A673 (cell line): ENCODE measurements around the gene PIP4K2A. TPM values are rescaled to one million over a fixed set of nuclear protein-coding genes. Genes with fewer than 3 reads are reported as not detected.

Experiments
- BruUV-seq: library from RNA; stranded (reverse); fragments of 400-500 nt; replicated peaks from 2 replicates; lab custom pipeline; 2021; lab: Mats Ljungman, UMichigan
- CTCF ChIA-PET: fragments of 300-600 bp; sonication (Branson Sonifier 250); formaldehyde crosslinking; loops from one replicate; lab custom pipeline; 2022; ENCODE audit warnings: antibody characterized with exemption; lab: Charles Lee
- POLR2A ChIA-PET: fragments of 300-600 bp; sonication (Branson Sonifier 250); formaldehyde crosslinking; loops from one replicate; lab custom pipeline; 2022; ENCODE audit warnings: antibody characterized with exemption; ENCODE audit not compliant: low non-redundant PET; lab: Charles Lee
- DNase-seq: peaks from one replicate; pipeline ENCODE4 v3.0.0-alpha.2; 2015; ENCODE audit warnings: low spot score
- H3K27ac ChIP-seq: fragments of 200-600 bp; sonication (generic); 2 replicates; pipeline ENCODE4 v1.5.1; 2016; ENCODE audit warnings: mixed run types, low read depth, mild to moderate bottlenecking, mixed read lengths, antibody characterized with exemption, low read length; ENCODE audit not compliant: poor library complexity, severe bottlenecking
- H3K27me3 ChIP-seq: fragments of 200-600 bp; sonication (generic); replicated peaks from 2 replicates; pipeline ENCODE4 v1.6.1; 2017; ENCODE audit warnings: mixed run types, low read depth, mild to moderate bottlenecking, mixed read lengths, antibody characterized with exemption, low read length; ENCODE audit not compliant: insufficient read depth, poor library complexity
- H3K36me3 ChIP-seq: fragments of 200-600 bp; sonication (generic); 2 replicates; pipeline ENCODE4 v1.6.1; 2016; ENCODE audit warnings: mixed run types, mild to moderate bottlenecking, mixed read lengths, antibody characterized with exemption, low read length; ENCODE audit not compliant: insufficient read depth, poor library complexity, severe bottlenecking
- H3K4me1 ChIP-seq: fragments of 200-600 bp; sonication (generic); 2 replicates; pipeline ENCODE4 v1.6.1; 2017; ENCODE audit warnings: mixed run types, mild to moderate bottlenecking, mixed read lengths, antibody characterized with exemption, low read length; ENCODE audit not compliant: insufficient read depth, poor library complexity, severe bottlenecking
- H3K4me3 ChIP-seq: fragments of 200-600 bp; sonication (generic); 2 replicates; pipeline ENCODE4 v1.5.1; 2016; ENCODE audit warnings: low read depth, mixed run types, mild to moderate bottlenecking, mixed read lengths, low read length; ENCODE audit not compliant: poor library complexity, severe bottlenecking
- H3K9me3 ChIP-seq: fragments of 200-600 bp; sonication (generic); 2 replicates; pipeline ENCODE4 v1.6.1; 2016; ENCODE audit warnings: mixed run types, low read depth, mild to moderate bottlenecking, mixed read lengths, antibody characterized with exemption, low read length; ENCODE audit not compliant: poor library complexity, severe bottlenecking
- CTCF ChIP-seq: fragments of 300-800, 200-600 bp; sonication (generic); conservative IDR thresholded peaks from 2 replicates; pipeline ENCODE4 v1.5.1; 2017; ENCODE audit warnings: low read depth, mild to moderate bottlenecking, antibody characterized with exemption, low read length, moderate library complexity, mixed read lengths
- EZH2 ChIP-seq: fragments of 200-600 bp; sonication (generic); IDR thresholded peaks from 2 replicates; pipeline ENCODE4 v1.6.1; 2017; ENCODE audit warnings: borderline replicate concordance, low read depth, mild to moderate bottlenecking, mixed read lengths, antibody characterized with exemption, low read length; ENCODE audit not compliant: poor library complexity, severe bottlenecking
- intact Hi-C: fragments of 100-400 bp; cut with micrococcal nuclease; formaldehyde crosslinking; loops from one replicate; pipeline ENCODE4 v1.10.0; 2022; ENCODE audit not compliant: unreplicated experiment
- total RNA-seq: library from RNA; stranded (reverse); gene quantifications from 2 replicates; pipeline ENCODE4 v1.2.3, GENCODE V29; 2021

Gene PIP4K2A
- total RNA-seq, 1 experiment from 2014 or later = 19.8 TPM

GRCh38 chr10:22690614-22691431 is 23.6 kb downstream of the PIP4K2A start:
- BruUV-seq = no TSS peak
- no peaks in the 10 kb centered on the region for H3K27me3 ChIP-seq
- no peak overlapping the region for H3K27ac ChIP-seq
- H3K36me3 ChIP-seq = no peaks in the 10 kb centered on the region
- TF ChIP-seq EZH2 (no peak), CTCF (no peak)
- no peaks in the 10 kb centered on the region for H3K4me1 ChIP-seq
- ChIA-PET POLR2A (no interaction called here), CTCF (no interaction called here)
- H3K4me3 ChIP-seq = no peak overlapping the region
- H3K9me3 ChIP-seq = no peaks in the 10 kb centered on the region
- intact Hi-C loops = no loop called here
- DNase-seq = no peak

GRCh38 chr10:22690158-22690557 is 24.2 kb downstream of the PIP4K2A start:
- CTCF ChIA-PET = no interaction called here

GRCh38 chr10:22686347-22686746 is 28.0 kb downstream of the PIP4K2A start:
- intact Hi-C loops = no loop called here
- TF ChIP-seq EZH2 (no peak), CTCF (no peak)
- Histone ChIP-seq H3K27ac (no peak overlapping the region), H3K4me1 (no peaks in the 10 kb centered on the region), H3K9me3 (no peaks in the 10 kb centered on the region), H3K36me3 (no peaks in the 10 kb centered on the region), H3K27me3 (no peaks in the 10 kb centered on the region), H3K4me3 (no peak overlapping the region)
- BruUV-seq = no TSS peak
- DNase-seq = no peak
- ChIA-PET POLR2A (no interaction called here), CTCF (no interaction called here)

More at GRCh38 chr10:22690158-22690557, 24.2 kb downstream of the PIP4K2A start:
- TF ChIP-seq EZH2 = no peak
- no peak for DNase-seq
- no peaks in the 10 kb centered on the region for H3K27me3 ChIP-seq
- no peaks in the 10 kb centered on the region for H3K9me3 ChIP-seq
- intact Hi-C loops = no loop called here
- H3K4me1 ChIP-seq = no peaks in the 10 kb centered on the region
- POLR2A ChIA-PET = no interaction called here
- no peaks in the 10 kb centered on the region for H3K36me3 ChIP-seq
- no peak overlapping the region for H3K4me3 ChIP-seq
- no TSS peak for BruUV-seq
- no peak overlapping the region for H3K27ac ChIP-seq

- H3K27ac ChIP-seq = no peak overlapping the region
- intact Hi-C loops = no loop called here
- POLR2A ChIA-PET = no interaction called here
- no peak overlapping the region for H3K4me3 ChIP-seq
- no peaks in the 10 kb centered on the region for H3K27me3 ChIP-seq
- CTCF ChIA-PET = no interaction called here
- no peak for DNase-seq
- H3K9me3 ChIP-seq = no peaks in the 10 kb centered on the region
- TF ChIP-seq EZH2 (no peak), CTCF (no peak)
- no peaks in the 10 kb centered on the region for H3K4me1 ChIP-seq
- no TSS peak for BruUV-seq
- no peaks in the 10 kb centered on the region for H3K36me3 ChIP-seq
Observed at GRCh38 chr10:22685926-22686325, 28.5 kb downstream of the PIP4K2A start.
